GM21515 (cell line): ENCODE measurements around the gene METTL5.
"Not testable (repeated sequence)": the region's sequence is repeated elsewhere in the genome, so short reads cannot be mapped to it uniquely, and the experiment has no call there.

ENCODE experiments used
- ATAC-seq: cut with Tn5 transposase; IDR thresholded peaks from one replicate; pipeline ENCODE4 v1.9.1; 2021; ENCODE audit not compliant: unreplicated experiment

Gene METTL5

DNA sequence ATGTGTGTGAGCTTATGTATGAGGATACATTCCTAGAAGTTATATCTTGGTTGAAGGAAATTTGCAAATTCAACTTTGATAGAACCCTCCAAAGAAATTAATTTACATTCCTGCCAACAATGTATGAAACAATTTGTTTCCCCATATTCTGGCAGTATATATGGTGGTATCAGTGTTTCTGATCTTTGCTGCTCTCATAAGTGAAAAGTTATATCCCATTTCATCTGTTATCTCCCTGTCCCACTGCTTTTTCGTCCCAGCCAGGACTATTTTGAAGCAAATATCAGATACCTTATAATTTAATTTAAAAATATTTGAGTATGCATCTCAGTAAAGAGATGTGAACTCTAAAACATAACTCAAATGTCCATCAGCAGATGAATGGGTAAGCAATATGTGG is 9.7 kb upstream of the METTL5 start:
- ATAC-seq: no peak

DNA sequence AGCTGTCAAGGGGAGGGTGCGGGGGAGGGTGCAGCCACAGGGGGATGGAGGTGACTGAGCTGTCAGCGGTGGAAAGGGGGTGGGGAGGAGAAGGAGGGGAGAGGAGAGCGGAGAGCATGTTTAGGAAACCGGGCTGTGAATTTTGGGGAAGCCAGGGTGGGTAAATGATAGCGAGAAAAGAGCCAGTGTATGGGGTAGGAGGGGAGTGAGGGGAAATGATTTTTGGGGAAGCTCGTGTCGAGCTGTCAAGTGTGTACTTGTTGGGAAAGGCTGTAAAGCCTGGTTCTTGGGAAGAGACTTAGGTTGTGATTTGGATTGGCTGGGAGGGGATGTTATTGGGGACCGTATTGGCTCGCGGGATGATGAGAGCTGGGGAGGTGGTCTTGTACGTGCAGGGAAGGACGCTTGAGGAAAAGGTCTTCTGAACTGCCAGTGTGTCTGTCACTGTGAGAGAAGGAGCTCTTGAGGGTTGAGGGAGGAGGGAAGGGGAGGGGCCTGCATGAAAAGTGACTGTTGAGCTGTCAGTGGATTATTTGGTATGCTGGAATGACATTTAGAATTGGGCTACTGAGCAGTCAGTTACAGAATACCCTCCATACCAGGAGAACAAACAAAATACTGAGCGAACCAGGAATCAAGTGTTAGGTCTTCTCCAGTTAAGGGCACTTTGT is 3.6 kb upstream of the METTL5 start:
- ATAC-seq: no peak

DNA sequence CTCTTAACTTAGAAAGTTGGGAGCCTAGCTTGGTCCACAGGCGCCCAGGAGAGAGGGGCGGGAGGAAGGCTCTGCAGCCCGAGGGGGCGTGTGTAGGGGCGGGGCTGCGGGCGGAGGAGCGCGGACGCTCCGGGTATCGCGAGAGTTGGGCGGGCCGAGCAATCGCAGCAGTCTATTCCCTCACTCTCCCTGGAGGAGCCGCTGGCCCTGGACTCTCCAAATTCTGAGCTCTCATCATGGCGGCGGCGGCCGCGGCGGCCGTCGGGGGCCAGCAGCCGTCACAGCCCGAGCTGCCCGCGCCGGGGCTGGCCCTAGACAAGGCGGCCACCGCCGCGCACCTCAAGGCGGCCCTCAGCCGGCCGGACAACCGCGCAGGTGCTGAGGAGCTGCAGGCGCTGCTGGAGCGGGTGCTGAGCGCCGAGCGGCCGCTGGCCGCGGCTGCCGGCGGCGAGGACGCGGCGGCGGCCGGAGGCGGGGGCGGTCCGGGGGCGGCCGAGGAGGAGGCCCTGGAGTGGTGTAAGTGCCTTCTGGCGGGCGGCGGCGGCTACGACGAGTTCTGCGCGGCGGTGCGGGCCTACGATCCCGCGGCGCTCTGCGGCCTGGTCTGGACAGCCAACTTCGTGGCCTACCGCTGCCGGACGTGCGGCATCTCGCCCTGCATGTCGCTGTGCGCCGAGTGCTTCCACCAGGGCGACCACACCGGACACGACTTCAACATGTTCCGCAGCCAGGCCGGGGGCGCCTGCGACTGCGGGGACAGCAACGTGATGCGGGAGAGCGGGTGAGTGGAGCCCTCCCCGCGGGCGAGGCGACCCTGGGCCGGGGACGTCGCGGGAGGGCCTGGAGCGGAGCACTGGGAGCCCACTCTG is 2.8 kb upstream of the METTL5 start, which contains the start of gene UBR3:
UBR3 (plus strand) TSS at position 183 of the 869 bp plus-strand sequence; CDS start at position 237, 54 bp downstream.
- ATAC-seq: peak; percentile 83

DNA sequence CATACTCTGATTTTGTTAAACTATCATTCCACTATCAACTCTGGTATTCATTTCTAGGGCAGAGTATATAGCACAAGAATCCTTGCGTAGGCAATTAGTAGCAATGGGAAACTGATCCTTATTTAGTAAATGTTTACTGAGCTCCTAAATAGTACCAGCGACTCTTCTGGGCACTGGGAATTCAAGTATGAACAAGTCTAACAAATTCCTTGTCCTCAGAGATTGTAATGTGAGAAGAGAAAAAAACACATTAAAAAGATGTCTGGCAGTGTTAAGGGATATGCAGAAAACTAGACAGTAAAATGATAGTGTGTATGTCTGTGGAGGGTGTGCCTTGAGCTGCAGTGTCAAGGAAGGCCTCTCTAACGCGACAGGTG is 721 bp downstream of the METTL5 start:
- no peak for ATAC-seq

DNA sequence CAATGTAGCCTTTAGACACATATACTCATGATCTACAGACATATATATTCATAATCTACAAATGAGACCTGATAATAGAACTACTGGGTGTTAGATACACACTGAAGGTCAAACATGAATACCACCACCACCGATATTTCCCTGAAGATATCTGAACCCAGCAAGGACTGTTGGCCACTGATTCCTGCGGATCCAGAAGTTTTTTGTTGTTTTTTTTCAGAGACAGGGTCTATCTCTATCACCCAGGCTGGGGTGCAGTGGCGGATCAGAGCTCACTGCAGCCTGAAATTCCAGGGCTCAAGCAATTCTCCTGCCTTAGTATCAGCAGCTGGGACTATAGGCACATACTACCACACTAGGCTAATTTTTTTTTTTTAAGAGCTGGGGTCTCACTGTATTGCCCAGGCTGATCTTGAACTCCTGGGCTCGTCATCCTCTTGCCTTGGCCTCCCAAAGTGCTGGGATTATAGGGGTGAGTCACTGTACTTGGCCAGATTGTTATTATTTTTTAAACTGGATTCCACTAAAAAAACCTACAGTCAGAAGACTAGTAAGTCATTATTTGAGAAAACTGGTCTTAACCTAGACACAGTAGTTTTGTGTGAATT is 1.8 kb downstream of the METTL5 start:
- no peak for ATAC-seq

DNA sequence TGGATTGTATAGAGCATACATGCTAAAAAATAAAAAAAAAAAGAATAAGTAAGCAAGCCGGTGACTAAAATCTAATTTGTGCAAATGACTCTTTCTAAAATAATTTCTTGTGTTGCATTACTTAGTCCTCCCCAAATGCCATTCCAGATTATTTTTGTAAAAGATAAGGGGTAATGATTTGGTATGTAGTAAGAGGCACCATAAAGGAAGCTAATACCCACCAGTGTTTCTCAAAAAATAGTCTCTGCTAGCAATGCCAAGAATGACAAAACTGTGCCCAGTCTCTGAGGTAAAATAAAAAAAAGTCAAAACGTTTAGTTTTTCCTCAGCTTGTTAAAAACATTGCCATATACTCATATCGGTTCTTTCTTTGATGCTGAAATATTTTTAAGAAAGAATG is 2.7 kb downstream of the METTL5 start:
- no peak for ATAC-seq

DNA sequence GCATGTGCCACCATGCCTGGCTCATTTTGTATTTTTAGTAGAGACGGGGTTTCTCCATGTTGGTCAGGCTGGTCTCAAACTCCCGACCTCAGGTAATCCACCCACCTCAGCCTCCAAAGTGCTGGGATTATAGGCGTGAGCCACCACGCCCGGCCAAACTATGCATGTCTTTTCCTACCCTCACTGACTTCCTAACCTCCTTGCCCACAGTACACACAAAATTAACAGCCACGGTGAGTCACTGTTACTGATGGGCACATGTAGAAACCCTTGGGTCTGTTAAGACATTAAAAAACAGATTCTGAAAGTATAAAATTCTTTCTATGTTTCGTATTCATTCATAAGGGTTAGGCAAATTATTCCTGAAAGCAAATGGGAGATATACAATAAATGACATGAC is 4.6 kb downstream of the METTL5 start:
- ATAC-seq: not testable (repeated sequence)

DNA sequence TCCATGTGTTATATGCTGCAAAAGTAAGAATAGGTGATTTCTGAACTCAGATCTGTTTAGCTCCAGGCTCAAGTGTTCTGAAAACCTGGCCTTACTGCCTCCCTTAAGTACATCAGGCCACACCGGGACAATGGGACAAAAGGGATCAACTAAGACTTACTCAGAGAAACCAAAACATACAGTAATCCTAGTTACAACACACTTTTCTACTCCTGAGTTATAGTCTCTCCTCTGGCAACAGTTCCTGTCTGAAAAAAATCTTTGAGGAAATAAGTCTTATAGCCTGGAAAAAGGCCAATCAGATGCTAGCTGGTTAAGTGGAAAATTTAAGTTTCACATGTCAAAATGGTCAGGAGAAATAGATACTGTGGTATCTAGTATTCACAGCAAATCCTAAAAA is 5.6 kb downstream of the METTL5 start:
- ATAC-seq: no peak

DNA sequence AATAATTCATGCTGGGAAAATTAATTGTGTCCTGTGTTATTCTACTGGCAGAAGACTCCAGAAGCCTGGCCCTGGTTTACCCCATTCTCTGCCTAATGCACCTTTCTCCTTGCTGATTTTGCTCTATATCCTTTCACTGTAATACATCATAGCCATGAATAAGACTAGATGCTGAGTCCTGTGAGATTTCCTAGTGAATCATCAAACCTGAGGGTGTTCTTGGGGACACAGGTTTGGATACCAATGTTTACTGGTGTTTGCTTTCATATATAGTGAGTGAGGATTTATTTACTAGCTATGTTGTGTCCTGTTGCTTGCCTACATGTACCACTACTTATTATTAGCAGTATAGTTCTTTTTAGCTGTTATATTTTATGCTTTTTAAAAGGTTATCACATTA is 6.5 kb downstream of the METTL5 start:
- ATAC-seq: no peak

DNA sequence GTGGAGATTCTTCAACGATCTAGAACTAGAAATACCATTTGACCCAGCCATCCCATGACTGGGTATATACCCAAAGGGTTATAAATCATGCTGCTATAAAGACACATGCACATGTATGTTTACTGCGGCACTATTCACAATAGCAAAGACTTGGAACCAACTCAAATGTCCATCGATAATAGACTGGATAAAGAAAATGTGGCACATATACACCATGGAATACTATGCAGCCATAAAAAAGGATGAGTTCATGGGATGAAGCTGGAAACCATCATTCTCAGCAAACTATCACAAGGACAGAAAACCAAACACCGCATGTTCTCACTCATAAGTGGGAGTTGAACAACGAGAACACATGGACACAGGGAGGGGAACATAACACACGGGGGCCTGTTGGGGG is 7.3 kb downstream of the METTL5 start:
- not testable (repeated sequence) for ATAC-seq

DNA sequence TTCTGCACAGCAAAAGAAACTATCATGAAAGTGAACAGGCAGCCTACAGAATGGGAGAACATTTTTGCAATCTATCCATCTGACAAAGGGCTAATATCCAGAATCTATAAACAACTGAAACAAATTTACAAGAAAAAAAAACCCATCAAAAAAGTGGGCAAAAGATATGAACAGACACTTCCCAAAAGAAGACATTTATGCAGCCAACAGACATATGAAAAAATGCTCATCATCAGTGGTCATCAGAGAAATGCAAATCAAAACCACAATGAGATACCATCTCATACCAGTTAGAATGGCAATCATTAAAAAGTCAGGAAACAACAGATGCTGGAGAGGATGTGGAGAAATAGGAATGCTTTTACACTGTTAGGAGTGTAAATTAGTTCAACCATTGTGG is 7.7 kb downstream of the METTL5 start:
- not testable (repeated sequence) for ATAC-seq

DNA sequence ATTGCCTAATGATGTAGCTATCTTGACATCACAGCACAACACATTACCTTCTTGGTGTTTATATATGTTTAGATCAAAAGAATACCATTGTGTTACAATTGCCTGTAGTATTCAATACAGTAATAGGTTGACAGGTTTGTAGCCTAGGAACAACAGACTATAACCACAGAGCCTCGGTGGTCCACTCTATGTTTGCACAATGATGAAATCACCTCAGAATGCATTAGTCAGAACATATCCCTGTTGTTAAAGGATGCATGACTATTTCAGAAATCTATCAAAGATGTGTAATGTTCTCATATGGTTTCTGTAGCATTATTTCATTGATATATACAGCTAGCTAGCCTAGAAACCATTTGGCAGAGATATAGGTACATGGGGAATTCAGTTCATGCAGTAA is 8.9 kb downstream of the METTL5 start:
- no peak for ATAC-seq

DNA sequence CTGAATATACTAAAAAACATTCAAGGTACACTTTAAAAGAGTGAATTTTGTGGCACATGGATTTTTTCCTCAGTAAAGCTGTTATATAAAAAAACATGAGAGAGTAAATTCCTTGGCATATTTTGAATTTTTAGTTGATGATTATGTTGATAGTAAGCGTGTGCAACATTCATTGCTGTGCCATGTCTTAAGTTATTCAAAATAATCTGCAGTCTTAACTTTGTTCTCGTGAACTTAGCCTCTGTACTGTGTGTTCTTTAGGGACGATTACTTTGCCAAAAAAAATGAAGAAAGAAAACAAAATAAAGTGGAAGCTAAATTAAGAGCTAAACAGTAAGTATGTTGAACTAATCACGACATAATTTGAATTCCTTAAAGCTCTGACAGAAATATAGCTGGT is 16.5 kb downstream of the METTL5 start:
- ATAC-seq: no peak

DNA sequence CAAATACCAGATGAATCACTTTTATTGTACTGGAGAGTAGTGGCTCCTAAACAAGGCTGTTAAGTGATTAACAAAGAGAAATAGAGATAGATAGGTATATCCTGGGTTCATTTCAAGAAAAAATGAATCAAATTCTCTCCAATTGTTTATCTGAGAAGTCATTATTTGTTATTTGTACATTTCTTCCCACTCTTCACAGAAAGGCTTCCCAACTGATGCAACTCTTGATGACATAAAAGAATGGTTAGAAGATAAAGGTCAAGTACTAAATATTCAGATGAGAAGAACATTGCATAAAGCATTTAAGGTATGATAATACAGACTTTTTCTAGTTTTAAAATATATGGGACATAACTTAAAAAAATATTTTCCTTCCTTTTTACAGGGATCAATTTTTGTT is 18.1 kb downstream of the METTL5 start:
- ATAC-seq: no peak

DNA sequence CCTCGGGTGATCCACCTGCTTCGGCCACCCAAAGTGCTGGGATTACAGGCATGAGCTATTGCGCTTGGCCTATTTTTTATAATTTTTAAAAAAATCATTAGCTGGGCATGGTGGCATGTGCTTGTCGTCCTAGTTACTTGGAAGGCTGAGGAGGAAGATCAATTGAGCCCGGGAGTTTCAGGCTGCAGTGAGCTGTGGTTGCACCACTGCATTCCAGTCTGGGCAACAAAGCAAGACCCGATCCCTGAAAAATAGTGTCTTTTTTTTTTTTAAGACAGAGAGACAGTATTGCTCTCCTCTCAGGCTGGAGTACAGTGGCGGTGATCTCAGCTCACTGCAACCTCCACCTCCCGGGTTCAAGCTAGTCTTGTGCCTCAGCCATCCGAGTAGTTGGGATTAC is 21.2 kb downstream of the METTL5 start:
- ATAC-seq: no peak

DNA sequence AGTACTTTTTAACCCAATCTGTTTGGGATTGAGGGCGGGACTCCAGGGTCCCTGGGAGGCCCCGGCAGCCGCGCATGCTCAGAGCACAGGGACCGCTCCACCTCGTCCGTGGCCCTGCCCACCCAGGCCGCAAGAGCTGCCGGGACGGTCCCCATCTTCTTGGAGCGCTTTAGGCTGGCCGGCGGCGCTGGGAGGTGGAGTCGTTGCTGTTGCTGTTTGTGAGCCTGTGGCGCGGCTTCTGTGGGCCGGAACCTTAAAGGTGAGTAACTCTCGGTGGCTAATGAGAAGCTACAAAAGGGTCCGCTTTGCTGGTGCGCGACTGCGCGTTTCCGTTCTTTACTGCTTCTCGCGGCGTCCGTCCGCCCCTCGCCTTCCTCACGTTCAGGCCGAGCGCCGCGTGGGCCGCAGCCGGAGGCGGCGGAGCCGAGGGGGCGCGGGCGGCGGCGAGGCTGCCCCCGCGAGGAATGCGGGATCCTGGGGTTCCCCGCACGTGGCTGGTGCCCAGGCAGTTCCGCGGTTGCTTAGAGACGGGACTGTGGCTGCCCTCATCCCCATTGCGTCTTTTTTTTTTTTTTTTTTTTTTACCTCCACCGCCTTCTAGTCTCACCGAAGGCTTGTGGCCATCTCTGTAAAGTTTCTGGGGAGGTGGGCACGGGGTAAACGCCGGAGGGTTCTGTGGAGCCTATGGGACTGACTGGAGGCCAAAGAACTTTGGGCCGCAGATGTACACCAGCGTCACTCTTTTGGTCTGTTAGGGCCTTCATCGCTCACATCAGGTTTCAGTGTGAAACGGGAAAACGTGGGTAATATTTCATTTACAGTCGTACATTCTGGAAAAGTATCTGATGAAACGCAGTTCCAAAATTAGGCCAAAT is 25.8 kb downstream of the METTL5 start, which contains the start of gene SSB:
SSB (plus strand) TSS at position 154 of the 875 bp plus-strand sequence. CDS start 2,090 bp downstream, outside the sequence.
- peak; percentile 97 for ATAC-seq

DNA sequence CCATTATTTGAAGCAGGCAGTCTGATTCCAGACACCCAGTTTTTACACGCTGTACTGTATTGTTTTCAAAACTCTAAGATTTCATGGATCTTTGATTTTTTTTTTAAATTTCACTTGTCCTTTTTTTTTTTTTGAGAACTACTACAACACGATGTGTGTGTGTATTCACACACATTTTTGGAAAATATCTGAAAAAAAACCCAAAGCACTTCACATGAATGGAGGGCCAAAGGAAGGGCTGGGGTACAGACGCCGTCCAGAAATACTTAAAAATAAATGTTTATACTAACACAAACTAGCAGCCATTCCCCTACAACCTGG is 26.3 kb downstream of the METTL5 start:
- ATAC-seq: no peak

DNA sequence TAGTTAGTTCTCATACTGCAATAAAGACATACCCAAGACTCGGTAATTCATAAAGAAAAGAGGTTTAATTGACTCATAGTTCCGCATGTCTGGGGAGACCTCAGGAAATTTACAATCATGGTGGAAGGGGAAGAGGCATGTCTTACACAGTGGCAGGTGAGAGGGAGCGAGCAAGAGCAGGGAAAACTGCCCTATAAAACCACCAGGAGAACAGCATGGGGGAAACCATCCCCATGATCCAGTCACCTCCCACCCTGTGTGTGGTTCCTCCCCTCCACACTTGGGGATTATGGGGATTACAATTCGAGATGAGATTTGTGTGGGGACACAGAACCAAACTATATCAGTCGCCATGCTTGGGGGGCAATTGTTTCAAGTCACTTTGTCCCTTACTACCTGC is 27.1 kb downstream of the METTL5 start:
- ATAC-seq: no peak

DNA sequence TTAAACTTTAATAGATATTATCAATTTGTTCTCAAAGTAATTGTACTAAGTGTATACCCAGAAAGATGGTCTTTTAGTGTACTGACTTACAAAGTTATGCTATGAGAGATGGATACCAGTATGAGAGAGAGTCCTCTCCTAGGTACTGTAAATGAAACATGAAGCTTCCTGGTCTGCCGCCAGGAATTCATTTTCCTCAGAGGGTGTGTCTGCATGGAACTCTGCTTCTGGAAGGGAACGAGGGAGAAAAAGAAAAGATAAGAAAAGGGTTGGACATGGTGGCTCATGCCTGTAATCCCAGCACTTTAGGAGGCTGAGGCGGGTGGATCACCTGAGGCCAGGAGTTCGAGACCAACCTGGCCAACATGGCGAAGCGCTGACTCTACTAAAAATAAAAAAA is 28.3 kb downstream of the METTL5 start:
- ATAC-seq: no peak

DNA sequence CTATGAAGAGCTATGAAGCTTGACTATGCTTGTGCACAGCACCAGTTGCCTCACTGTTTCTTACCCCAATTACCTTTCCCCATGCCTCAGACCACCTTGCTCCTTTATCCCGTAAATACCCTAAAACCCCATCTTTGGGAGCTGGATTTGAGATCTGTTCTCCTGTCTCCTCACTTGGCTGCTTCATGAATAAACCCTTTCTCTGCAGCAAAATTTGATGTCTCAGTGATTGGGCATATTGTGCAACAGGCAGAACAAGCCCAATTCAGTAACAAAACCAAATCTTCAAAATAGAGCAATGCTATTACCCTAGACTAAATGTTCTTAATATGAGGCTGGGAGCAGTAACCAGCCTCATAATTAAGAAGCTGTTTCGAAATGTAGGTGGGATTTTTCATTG is 29.5 kb downstream of the METTL5 start:
- ATAC-seq: no peak

DNA sequence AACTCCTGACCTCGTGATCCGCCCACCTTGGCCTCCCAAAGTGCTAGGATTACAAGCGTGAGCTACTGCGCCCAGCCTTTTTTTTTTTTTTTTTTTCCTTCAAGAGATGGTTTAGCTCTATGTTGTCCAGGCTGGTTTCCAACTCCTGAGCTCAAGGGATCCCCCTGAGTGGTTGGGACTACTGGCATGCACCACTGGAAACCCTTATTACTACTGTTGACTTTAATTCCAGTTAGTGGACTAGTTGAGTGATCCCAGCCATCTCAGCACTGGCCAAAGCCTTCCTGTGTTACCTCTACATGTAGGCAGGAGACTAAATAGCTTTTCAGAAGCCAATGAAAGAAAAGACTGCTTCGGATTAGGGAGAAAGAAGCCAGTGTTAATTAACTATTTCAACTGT is 34.1 kb downstream of the METTL5 start:
- ATAC-seq: no peak
